Stomach (tissue), 4 donors: Measurements from ENCODE around the gene VAMP1.
A peak's percentile ranks its signal among the peaks of the same experiment; 100 is the strongest.

ENCODE experiments used
- POLR2AphosphoS5 ChIP-seq, 3 donors: sonication (generic); formaldehyde crosslinking; IDR thresholded peaks; one replicate each; pipeline ENCODE4 v1.6.1; 2016; ENCODE audit warnings: antibody characterized with exemption in 3 of 3
- TF ChIP-seq, protein P1 (sequence below), 7 experiments: fragments of 450-650 bp in 4 of 7; fragments of 200-600 bp in 3 of 7; sonication (generic) in 3 of 7; IDR thresholded peaks; one replicate each; pipeline ENCODE4 v1.5.1; 2016 to 2019; ENCODE audit warnings: antibody characterized with exemption in 7 of 7, control low read depth in 2 of 7, mild to moderate bottlenecking in 1 of 7

GRCh38 chr12:6493497-6494257 is 23.2 kb upstream of the VAMP1 start, which contains the start of gene NCAPD2:
- TF ChIP-seq, protein P1, sequence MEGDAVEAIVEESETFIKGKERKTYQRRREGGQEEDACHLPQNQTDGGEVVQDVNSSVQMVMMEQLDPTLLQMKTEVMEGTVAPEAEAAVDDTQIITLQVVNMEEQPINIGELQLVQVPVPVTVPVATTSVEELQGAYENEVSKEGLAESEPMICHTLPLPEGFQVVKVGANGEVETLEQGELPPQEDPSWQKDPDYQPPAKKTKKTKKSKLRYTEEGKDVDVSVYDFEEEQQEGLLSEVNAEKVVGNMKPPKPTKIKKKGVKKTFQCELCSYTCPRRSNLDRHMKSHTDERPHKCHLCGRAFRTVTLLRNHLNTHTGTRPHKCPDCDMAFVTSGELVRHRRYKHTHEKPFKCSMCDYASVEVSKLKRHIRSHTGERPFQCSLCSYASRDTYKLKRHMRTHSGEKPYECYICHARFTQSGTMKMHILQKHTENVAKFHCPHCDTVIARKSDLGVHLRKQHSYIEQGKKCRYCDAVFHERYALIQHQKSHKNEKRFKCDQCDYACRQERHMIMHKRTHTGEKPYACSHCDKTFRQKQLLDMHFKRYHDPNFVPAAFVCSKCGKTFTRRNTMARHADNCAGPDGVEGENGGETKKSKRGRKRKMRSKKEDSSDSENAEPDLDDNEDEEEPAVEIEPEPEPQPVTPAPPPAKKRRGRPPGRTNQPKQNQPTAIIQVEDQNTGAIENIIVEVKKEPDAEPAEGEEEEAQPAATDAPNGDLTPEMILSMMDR (IDR thresholded peaks at IDR 0.05) = peak in 4 of 7 experiments; percentile 18 to 65 (median 44)
- peak in 1 of 3 donors; percentile 56 for TF ChIP-seq POLR2AphosphoS5 (IDR thresholded peaks at IDR 0.05)
